Dedifferentiated amniotic fluid mesenchymal stem cell (primary cell): ENCODE results near the gene WNT9A.

Experiments used
- DNase-seq: peaks from one replicate; pipeline ENCODE4 v3.0.0-alpha.2; 2016; ENCODE audit errors: extremely low spot score

The WNT9A gene

GRCh38 chr1:227941509-227942020, 6.2 kb downstream of the WNT9A start:
- no peak for DNase-seq

DNA sequence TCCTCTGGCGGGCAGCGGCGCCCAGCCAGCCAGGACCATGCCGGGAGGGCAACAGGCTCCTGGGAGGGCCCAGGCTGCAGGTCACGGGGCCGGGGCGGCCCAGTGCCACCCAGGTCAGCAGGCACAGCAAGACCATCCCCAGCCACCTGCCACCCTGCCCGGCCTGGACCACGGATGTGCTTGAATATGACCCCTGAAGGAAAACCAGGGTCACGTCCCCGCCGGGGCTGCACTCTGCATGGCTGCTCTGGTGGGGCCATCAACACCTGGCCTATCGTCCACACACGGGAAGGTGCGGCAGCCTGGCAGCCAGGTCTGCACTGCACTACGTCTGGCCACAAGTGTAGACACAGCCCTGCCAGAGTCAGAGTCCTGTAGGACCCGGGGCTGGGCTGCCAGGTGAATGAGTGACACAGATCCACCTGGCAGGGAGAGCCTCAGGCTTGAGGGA, 6.9 kb downstream of the WNT9A start:
- no peak for DNase-seq

DNA sequence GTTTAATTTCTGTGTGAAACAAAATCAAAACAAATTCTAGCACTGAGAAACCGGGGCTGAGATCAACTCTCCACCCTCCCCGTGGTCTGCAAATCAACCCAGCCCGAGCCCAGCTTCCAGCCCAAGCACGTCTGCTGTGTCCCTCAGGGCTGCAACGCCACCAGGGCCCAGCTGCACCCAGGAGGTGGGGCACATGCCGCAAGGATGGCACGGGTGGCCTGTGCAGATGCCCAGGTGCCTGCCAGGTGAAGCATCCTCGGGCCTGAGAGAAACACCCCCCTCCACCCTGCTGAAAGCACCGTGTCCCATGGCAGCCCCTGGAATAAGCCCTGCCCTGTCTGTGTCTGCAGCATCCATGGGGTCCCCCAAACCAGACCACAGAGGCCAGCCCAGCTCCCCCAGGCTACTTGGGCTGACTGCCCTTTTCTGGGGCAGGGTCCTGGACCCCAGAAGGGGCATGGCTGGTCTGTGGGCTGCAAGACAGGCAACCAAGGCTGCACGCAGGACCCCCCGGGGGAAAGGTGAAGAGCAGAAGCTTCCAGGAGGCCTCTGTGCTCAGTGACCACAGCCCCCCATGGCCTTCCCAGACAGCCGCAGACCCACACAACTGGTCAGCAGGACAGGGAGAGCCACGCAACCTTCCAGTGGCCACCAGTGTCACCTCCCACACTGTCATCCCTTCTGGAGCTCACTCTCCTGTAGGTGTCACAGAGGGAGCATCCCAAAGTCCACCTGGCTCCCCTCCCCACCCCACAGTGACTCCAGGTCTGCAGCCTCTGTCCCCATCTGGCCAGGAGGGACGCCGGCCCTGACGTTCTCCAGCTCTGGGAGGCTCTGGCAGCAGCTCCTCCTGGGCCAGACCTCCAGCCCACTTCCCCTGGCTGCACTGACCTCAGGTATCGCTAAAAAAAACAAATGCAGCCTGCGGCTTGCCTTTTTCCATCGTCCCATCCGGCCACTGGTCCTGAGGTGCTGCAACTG, 7.7 kb downstream of the WNT9A start:
- DNase-seq, result no peak

DNA sequence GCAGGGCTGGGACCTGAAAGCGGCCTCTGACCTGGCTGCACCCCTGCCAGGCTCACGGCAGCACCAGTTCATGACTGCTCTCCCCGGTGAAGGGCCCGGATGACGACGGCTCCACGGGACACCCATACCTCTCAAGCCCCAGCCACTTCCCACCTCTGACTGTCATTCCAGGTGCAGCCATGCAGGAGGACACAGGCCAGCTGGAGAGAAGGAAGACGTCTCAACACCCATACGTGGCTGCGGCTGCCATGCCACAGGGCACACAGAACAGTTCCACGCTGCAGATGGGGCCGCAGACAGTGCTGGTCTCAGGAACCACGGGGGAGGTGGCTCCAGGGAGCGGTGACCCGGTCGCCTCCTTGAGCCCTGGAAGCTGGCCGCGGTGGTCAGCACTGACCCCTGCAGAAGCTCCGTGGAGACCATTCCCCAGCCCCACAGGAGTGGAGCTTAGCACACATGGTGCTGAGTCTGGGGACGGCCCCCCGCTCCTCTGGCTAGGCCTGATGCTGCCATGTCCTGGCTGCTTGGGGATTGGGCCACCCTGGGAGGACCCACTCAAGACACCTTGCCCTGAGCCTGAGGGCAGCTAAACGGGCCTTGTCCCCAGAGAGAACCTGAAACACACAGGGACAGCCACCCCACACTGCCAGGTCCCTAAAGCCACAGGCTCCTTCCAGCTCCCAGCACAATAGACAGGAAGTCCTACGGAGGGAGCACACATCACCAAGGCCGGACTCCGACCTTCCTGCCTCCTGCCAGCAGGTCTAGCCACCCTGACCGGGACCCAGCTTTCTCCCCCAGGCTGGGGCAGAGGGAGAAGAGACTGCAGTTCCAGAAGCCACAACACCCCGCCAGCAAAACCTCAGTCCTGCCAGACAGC, 8.6 kb downstream of the WNT9A start:
- no peak for DNase-seq

DNA sequence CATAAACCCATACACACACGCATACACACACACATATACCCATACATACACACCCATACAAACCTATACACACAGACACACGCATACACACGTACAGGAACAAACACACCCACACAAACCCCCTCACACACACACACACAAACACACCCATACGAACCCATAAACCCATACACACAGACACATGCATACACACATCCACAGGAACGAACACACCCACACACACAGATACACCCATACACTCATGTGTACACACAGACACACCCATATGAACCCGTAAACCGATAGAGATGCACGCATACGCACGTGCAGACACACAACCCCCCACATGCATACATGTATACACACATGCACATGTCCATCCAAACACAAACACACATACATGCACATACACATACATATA, 9.5 kb downstream of the WNT9A start:
- DNase-seq, result no peak

DNA sequence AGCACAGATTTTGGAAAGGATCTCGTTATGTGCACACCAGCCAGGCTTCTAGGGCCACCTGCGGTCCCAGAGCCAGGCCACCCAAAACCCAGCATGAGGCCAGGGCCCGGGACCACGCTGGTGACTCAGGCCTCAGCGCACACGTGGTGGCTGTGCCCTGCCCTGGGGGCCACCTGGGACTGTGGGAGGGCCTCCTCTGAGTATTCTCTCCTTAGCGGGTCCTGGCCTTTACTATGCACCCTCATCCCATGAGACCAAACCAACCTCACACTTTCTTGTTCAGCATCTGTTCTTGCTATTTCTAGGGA, 9.9 kb downstream of the WNT9A start:
- no peak for DNase-seq

- no peak for DNase-seq
Observed at GRCh38 chr1:227937031-227937837, 10.5 kb downstream of the WNT9A start.

GRCh38 chr1:227935826-227936225, 11.9 kb downstream of the WNT9A start:
- DNase-seq, result no peak

DNA sequence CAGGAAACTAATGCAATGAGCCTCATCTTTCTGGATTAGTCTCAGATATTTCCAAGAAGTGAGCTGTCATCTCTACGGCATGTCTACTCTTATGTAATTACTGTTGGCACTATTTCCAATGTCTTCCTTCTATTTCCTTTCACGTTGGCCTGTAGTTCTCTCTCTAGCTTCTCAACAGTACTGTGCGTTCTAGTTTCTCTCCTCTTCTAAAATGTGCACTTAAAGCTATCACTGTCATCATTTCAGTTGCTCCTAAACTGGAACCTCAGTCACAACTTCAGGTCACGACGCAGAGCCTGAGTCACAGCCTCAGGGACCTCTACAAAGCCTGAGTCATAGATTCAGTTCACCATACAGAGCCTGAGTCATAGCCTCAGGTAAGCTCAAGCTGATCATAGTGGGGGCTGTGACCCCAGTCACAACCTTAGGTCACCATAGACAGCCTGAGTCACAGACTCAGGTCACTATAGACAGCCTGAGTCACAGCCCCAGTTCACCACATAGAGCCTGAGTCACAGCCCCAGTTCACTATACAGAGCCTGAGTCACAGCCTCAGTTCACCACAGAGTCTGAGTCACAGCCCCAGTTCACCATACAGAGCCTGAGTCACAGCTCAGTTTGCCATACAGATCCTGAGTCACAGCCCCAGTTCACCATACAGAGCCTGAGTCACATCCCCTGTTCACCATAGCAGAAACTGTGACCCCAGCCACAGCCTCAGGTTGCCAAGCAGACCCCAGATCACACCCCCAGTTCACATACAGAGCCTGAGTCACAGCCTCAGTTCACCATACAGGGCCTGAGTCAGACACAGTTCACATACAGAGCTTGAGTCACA, 13.0 kb downstream of the WNT9A start:
- DNase-seq, result peak; percentile 28

GRCh38 chr1:227929751-227930472, 17.8 kb downstream of the WNT9A start:
- no peak for DNase-seq

- DNase-seq, result no peak
Observed at GRCh38 chr1:227928811-227929375, 18.8 kb downstream of the WNT9A start.

DNA sequence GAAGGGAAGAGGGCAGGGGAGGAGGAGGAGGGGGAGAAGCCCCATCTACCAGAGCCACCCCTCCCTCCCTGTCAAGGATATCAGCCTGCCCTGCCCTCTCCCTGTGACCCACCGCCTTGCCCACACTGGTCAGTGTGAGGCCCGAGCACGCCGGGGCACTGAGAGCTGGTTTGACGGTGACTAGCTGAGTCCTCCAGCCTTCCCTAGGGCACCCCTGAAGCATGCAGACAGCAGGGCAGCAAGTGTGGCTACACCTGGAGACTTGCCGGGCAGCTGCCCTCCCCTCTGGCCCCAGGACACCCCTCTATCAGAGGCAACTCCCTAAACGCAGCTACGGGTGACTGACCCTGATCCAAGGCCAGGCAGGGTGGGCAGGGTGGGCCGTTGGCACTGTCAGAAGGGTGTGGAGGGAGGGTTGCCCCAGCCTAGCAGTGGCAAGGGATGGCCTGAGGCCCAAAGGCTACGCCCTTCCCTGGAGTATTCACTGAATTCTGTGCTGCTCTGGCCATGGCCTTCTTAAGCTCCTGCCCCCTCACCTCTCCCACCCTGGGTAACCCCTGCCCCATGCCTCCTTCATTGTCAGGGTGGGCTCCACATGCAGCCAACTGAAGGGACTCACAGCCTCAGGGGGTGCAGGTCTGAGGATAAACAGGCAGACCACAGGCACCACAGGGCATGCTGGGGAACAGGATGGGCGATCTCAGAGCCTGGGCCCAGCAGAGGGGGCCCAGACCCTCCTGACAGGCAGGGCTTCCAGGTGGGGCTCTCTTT, 19.6 kb downstream of the WNT9A start:
- DNase-seq, result no peak

DNA sequence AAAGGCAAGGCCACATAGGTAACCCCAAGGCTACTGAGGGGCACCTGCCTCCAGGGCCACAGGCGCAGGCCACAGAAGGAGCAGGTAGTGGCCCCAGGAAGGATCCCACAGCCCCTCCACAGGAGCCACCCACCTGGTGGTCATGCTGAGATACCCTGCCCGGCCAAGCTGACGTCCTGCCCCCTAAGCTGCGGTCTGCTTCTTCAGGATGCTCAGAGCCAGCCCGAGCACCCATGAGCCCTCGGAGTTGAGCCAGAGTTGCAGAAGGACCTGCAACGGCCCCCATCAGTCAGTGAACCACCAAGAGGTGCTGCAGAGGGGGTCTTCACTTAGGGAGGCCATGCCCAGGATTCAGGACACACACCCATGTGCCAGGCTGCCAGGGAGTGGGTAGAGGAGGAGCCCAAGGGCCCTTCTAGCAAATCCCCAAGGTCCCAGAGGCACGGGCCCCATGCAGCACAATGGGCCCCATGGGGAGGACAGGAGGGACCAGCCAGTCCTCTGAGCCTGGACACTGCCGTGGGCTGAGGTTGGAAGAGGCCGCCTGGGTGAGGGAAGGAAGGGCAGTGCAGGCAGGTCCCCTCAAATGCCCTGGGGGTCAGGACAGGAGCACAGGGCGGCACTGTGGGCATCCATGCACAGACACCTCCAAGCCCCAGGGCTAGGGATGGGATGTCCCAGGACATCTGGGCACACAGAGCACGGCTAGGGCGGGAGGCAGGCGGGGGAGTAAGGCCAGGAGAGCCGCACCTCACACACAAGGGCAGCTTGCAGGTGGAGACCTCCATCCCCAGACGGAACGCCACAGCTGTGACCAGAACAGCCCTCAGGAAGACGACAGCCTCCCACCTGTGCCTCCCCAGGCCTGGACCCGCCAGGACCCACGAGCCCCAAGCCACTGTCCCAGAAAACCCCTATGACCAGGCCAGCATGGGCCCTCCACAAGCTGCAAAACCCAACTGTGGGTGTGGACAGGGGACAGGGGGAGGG, 20.5 kb downstream of the WNT9A start:
- no peak for DNase-seq

DNA sequence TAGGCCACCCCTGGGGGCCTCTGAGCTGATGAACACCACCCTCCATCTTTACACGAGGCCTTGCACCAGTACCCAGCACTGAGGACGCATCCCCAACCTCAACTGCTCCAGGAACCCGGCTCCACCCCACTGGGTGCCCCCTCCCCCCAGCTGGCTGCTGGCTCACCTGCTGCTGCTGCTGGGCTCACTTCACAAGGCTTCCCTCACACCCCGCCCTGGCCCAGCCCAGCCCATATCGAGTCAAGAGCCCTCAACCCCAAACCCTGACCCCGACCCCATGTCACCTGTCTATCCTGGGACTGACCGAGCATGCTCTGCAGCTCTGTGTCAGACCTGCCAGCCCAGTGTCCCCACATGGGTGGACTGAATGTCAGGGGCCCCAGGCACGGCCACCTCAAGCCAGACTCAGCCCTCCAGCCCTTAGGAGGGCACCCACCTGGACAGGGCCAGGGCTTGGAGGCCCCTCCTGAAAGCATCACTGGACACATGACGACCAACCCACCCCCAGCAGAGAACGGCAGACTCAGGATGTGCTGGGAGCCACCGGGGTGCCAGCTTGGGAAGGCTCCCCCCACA, 21.4 kb downstream of the WNT9A start:
- no peak for DNase-seq

- no peak for DNase-seq
Observed at GRCh38 chr1:227925582-227926198, 22.0 kb downstream of the WNT9A start.

DNA sequence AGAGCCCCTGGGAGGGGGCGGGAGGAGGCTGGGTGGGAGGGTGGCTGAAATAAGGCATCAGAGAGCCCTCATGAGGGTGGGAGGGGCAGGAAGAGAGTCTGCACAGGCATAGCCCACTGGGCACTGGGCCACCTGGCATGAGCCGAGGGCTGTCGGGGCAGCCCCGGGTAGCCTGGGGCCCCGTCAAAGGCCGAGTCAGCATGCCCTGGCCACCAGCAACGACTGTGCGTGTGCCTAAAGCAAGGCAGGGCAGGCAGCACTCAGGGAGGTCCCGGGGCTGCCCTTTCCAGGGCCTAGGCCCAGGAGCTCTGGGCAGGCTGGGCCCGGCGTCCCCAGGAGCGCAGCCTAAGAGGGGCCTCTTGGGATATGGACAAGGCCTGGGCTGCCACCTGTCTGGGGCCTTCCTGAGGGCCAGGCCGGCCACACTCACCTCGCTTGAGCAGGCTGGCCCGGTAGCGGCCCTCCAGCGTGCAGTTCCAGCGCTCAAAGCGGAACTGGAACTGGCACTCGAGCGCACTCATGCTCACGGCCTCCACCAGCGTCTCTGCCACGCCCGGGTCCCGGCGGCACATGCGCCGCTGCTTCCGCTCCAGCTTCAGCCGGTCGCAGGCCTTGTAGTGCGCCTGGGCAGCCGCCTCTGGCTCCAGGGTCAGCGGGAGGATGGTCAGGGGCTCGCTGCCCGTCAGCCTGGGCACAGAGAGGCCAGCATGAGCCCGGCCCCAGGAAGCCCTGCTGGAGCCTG, 22.7 kb downstream of the WNT9A start:
- DNase-seq, result no peak
